Left lung (tissue), 10 donors: Measurements from ENCODE around the gene METTL25. TPM values are rescaled to one million over a fixed set of nuclear protein-coding genes. Genes with fewer than 3 reads are reported as not detected.
A peak's percentile ranks its signal among the peaks of the same experiment; 100 is the strongest.

Experiments used
- ATAC-seq: fragments of 200-7000 bp; cut with Tn5 transposase; one replicate; pipeline ENCODE4 v1.9.1; 2020; ENCODE audit warnings: moderate library complexity
- DNase-seq, 4 donors: peaks; one replicate each; pipeline ENCODE4 v3.0.0-alpha.2; 2013 to 2020
- H3K27ac ChIP-seq, 2 donors: fragments of 200-600 bp; sonication (generic) in 1 of 2; one replicate each; pipeline versions ENCODE4 v1.5.0 to v1.8.0; 2020 to 2021
- H3K27me3 ChIP-seq, 2 donors: fragments of 200-600 bp; sonication (generic) in 1 of 2; one replicate each; pipeline versions ENCODE4 v1.5.0 to v1.8.0; 2020 to 2021
- H3K36me3 ChIP-seq, 2 donors: fragments of 200-600 bp; sonication (generic) in 1 of 2; one replicate each; pipeline versions ENCODE4 v1.5.0 to v1.8.0; 2020 to 2021
- H3K4me1 ChIP-seq, 2 donors: fragments of 200-600 bp; one replicate each; pipeline ENCODE4 v1.8.0; 2021
- H3K4me3 ChIP-seq, 2 donors: fragments of 200-600 bp; sonication (generic) in 1 of 2; one replicate each; pipeline versions ENCODE4 v1.5.0 to v1.8.0; 2020 to 2021; ENCODE audit warnings: mild to moderate bottlenecking in 1 of 2
- H3K9me3 ChIP-seq, 2 donors: fragments of 200-600 bp; sonication (generic) in 1 of 2; one replicate each; pipeline versions ENCODE4 v1.5.0 to v1.8.0; 2020 to 2021
- intact Hi-C, 2 donors: fragments of 100-400 bp; cut with DNase I; formaldehyde crosslinking; loops; one replicate each; pipeline versions ENCODE4 v1.11.2 to v1.14.2; 2022
- polyA plus RNA-seq, 6 donors: library from polyadenylated mRNA; unstranded; fragments of 120-200 nt; gene quantifications; one replicate each; pipeline ENCODE4 v1.2.1, GENCODE V29; 2013; ENCODE audit not compliant: insufficient read length in 6 of 6
- total RNA-seq, 2 donors: library from RNA; stranded (reverse); fragmentation: NEBNext Ultra II Directional; extraction: Animal tissue kit (Norgen Biotek cat#: 25700); gene quantifications; one replicate each; pipeline ENCODE4 v1.2.1, GENCODE V29; 2021
- TF ChIP-seq, protein P1 (sequence below), 2 donors: fragments of 200-600 bp; sonication (generic) in 1 of 2; IDR thresholded peaks; one replicate each; pipeline versions ENCODE4 v1.5.0 to v1.8.0; 2021; ENCODE audit warnings: antibody characterized with exemption in 2 of 2
- donor health status: DM: no; HTN: yes; CAD: no.
- donor health status: DM: no; HTN: no; CAD: no.

Gene METTL25
- total and polyA plus RNA-seq, 8 donors: 10.8 to 16.9 (median 13.9) TPM

DNA sequence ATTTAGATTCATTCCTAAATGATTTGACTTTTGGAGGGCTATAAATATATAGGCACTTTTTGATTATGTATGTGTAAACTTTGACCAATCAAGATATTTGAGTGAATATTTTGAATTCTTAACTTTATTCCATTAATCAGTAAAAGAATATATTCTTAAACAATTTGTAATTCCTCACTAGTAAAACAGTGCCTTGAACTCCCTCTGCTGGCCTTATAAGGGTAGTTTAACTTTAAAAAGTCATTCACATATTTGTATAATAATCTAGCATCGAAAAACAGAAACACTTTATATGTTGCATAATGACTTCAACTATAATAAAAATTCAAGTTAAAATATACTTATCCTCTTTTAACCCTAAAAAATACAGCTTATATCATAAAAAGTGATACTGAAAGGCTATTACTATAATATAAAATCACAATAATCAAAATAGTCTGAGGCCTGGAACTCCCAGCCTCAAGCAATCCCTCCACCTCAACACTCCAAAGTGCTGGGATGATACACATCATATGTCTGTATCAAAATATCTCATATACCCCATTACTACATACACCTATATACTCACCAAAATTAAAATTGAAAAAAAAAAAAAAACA, 31.3 kb upstream of the METTL25 start:
- ATAC-seq (no peak), DNase-seq (peak in 2 of 4 donors; percentile 8 to 21)
- H3K4me3 ChIP-seq: no peak overlapping the region
- no peak overlapping the region for H3K27ac ChIP-seq
- TF ChIP-seq, protein P1, sequence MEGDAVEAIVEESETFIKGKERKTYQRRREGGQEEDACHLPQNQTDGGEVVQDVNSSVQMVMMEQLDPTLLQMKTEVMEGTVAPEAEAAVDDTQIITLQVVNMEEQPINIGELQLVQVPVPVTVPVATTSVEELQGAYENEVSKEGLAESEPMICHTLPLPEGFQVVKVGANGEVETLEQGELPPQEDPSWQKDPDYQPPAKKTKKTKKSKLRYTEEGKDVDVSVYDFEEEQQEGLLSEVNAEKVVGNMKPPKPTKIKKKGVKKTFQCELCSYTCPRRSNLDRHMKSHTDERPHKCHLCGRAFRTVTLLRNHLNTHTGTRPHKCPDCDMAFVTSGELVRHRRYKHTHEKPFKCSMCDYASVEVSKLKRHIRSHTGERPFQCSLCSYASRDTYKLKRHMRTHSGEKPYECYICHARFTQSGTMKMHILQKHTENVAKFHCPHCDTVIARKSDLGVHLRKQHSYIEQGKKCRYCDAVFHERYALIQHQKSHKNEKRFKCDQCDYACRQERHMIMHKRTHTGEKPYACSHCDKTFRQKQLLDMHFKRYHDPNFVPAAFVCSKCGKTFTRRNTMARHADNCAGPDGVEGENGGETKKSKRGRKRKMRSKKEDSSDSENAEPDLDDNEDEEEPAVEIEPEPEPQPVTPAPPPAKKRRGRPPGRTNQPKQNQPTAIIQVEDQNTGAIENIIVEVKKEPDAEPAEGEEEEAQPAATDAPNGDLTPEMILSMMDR (IDR thresholded peaks at IDR 0.05): peak in 1 of 2 donors; percentile 50
- intact Hi-C loops: loop anchor here in 1 of 2 donors (10.0 kb wide), 1 partner anchor 682 kb away; no protein-coding TSS in a partner anchor
- no peaks in the 10 kb centered on the region for H3K27me3 ChIP-seq
- H3K9me3 ChIP-seq: no peaks in the 10 kb centered on the region
- H3K36me3 ChIP-seq: no peaks in the 10 kb centered on the region
- H3K4me1 ChIP-seq: no peaks in the 10 kb centered on the region

- no peaks in the 10 kb centered on the region for H3K9me3 ChIP-seq
- H3K4me3 ChIP-seq: no peak overlapping the region
- ATAC-seq (no peak), DNase-seq (no peak)
- no peaks in the 10 kb centered on the region for H3K4me1 ChIP-seq
- TF ChIP-seq, protein P1 (IDR thresholded peaks at IDR 0.05): no peak
- intact Hi-C loops: loop anchor here in 1 of 2 donors (10.0 kb wide), 1 partner anchor 683 kb away; no protein-coding TSS in a partner anchor
- no peaks in the 10 kb centered on the region for H3K27me3 ChIP-seq
- no peaks in the 10 kb centered on the region for H3K36me3 ChIP-seq
- no peak overlapping the region for H3K27ac ChIP-seq
Measured at GRCh38 chr12:82327861-82328260, 30.5 kb upstream of the METTL25 start.

- Histone ChIP-seq H3K27ac (no peak overlapping the region), H3K4me1 (no peaks in the 10 kb centered on the region), H3K27me3 (no peaks in the 10 kb centered on the region), H3K9me3 (no peaks in the 10 kb centered on the region), H3K4me3 (no peak overlapping the region), H3K36me3 (no peaks in the 10 kb centered on the region)
- intact Hi-C loops: loop anchor here in 1 of 2 donors (10.0 kb wide), 1 partner anchor 685 kb away; no protein-coding TSS in a partner anchor
- TF ChIP-seq, protein P1 (IDR thresholded peaks at IDR 0.05): no peak
- DNase-seq (no peak), ATAC-seq (no peak)
Measured at GRCh38 chr12:82329508-82329907, 28.8 kb upstream of the METTL25 start.

GRCh38 chr12:82350161-82350560, 8.2 kb upstream of the METTL25 start:
- no peak overlapping the region for H3K27ac ChIP-seq
- H3K4me1 ChIP-seq: no peaks in the 10 kb centered on the region
- H3K27me3 ChIP-seq: no peaks in the 10 kb centered on the region
- H3K4me3 ChIP-seq: no peak overlapping the region
- intact Hi-C loops: no loop called here
- H3K9me3 ChIP-seq: no peaks in the 10 kb centered on the region
- ATAC-seq (no peak), DNase-seq (no peak)
- peaks cover 0 to 60% of the 10 kb centered on the region in 2 donors for H3K36me3 ChIP-seq
- TF ChIP-seq, protein P1 (IDR thresholded peaks at IDR 0.05): no peak

- intact Hi-C loops: no loop called here
- TF ChIP-seq, protein P1 (IDR thresholded peaks at IDR 0.05): no peak
Measured at GRCh38 chr12:82351390-82351789, 6.9 kb upstream of the METTL25 start.

More at GRCh38 chr12:82351390-82351789, 6.9 kb upstream of the METTL25 start:
- DNase-seq: no peak
- no peak for ATAC-seq
- no peak overlapping the region for H3K4me3 ChIP-seq
- no peaks in the 10 kb centered on the region for H3K9me3 ChIP-seq
- H3K36me3 ChIP-seq: peaks cover 0 to 71% of the 10 kb centered on the region in 2 donors
- peaks cover 0 to 8% of the 10 kb centered on the region in 2 donors for H3K4me1 ChIP-seq
- no peaks in the 10 kb centered on the region for H3K27me3 ChIP-seq
- no peak overlapping the region for H3K27ac ChIP-seq
